Inferior parietal cortex (tissue), 1 donor: ENCODE results near the gene EMC8.
A peak's percentile ranks its signal among the peaks of the same experiment; 100 is the strongest.
"Not testable (repeated sequence)": the region's sequence is repeated elsewhere in the genome, so short reads cannot be mapped to it uniquely, and the experiment has no call there.

Source experiments
- DNase-seq: peaks from one replicate; pipeline ENCODE4 v3.0.0-alpha.2; 2016; ENCODE audit errors: extremely low spot score

Gene EMC8

GRCh38 chr16:85799497-85800320 lies at the start of gene EMC8, which contains the start of gene COX4I1:
Gene EMC8, minus strand, starts transcription at chr16:85799544. Its CDS starts 249 bp downstream, at chr16:85799295.
Gene COX4I1, plus strand, starts transcription at chr16:85799695. Its CDS starts 1,511 bp downstream, at chr16:85801206.
- DNase-seq: peak; percentile 95

GRCh38 chr16:85848986-85849385 lies 49.6 kb upstream of the EMC8 start:
- DNase-seq: no peak

- no peak for DNase-seq
Measured at GRCh38 chr16:85847681-85848601, 48.6 kb upstream of the EMC8 start.

GRCh38 chr16:85847036-85847435 lies 47.7 kb upstream of the EMC8 start:
- DNase-seq: no peak

- DNase-seq: no peak
Measured at GRCh38 chr16:85846461-85846860, 47.1 kb upstream of the EMC8 start.

- DNase-seq: no peak
Measured at GRCh38 chr16:85845266-85845665, 45.9 kb upstream of the EMC8 start.

- DNase-seq: no peak
Measured at GRCh38 chr16:85844786-85845185, 45.4 kb upstream of the EMC8 start.

GRCh38 chr16:85844169-85844481 lies 44.8 kb upstream of the EMC8 start:
- no peak for DNase-seq

GRCh38 chr16:85843471-85844168 lies 44.3 kb upstream of the EMC8 start:
- DNase-seq: no peak

GRCh38 chr16:85842848-85843247 lies 43.5 kb upstream of the EMC8 start:
- DNase-seq: no peak

- DNase-seq: no peak
Measured at GRCh38 chr16:85842435-85842834, 43.1 kb upstream of the EMC8 start.

- DNase-seq: no peak
Measured at GRCh38 chr16:85840801-85841200, 41.5 kb upstream of the EMC8 start.

GRCh38 chr16:85840395-85840794 lies 41.1 kb upstream of the EMC8 start:
- DNase-seq: no peak

- DNase-seq: no peak
Measured at GRCh38 chr16:85839681-85840240, 40.4 kb upstream of the EMC8 start.

- no peak for DNase-seq
Measured at GRCh38 chr16:85838876-85839585, 39.7 kb upstream of the EMC8 start.

GRCh38 chr16:85838381-85838780 lies 39.0 kb upstream of the EMC8 start:
- DNase-seq: no peak

- DNase-seq: not testable (repeated sequence)
Measured at GRCh38 chr16:85837654-85838053, 38.3 kb upstream of the EMC8 start.

GRCh38 chr16:85836706-85837582 lies 37.6 kb upstream of the EMC8 start:
- DNase-seq: no peak

GRCh38 chr16:85835956-85836705 lies 36.8 kb upstream of the EMC8 start:
- no peak for DNase-seq
